Stimulated activated CD4-positive, alpha-beta T cell treated with anti-CD3 and anti-CD28 coated beads, TNF-alpha, amount 100 ng/mL, for 24 hours (primary cell): ENCODE results near the gene FAM78B.
A peak's percentile ranks its signal among the peaks of the same experiment; 100 is the strongest.

Experiments
- DNase-seq, 3 experiments: peaks; one replicate each; pipeline ENCODE4 v3.0.0-alpha.2; 2020; ENCODE audit warnings: low read depth in 3 of 3

The FAM78B gene

DNA sequence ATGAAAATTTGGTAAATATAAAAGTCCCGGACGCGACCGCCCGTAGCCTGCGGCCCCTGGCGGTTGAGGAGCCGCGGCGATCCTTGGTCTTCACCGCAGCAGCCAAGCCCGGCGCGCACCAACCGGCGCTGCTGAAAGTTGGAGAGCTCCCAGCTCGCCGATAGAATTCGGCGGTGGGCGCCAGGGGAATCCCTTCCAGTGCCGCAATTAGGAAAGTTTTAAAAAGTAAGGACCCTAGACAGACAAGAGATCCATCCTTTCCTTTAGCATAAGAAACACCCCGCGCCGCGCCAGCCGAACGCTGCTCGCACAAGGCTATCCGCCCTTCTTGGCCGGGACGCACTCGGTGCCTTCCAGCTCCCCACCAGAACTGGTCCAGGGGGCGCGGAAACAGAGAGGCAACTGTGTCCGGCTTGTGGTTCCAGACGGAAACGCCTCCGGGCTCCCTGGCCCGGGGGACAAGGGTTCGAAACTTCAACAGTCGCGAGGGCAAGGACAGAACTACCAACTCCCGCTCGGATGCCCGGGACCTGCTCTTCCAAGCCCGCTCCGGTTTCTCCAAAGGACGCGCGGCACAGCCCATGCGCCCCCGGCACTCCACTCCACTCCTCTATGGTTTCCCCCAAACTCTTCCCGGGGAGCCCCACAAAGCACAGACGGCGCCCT lies 1.7 kb downstream of the FAM78B start:
- no peak for DNase-seq

DNA sequence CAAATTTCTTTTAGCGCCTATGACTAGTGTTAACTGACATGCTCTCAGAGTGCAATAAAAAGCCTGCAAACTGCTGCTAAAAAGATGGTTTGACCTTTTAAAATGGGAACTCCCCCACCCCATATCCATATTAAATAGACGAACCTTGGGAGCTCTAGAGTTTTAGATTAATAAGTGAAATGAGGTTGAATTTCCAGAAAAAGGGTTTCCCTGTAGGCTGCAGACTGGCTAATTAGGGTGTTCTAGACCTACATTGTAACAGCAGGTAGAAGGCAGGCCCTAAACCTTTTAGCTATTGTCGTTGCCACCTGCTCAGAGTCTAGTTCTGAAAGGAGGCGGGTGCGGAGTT lies 2.2 kb downstream of the FAM78B start:
- DNase-seq: no peak

- DNase-seq: no peak
Observed at GRCh38 chr1:166159656-166160055, 7.1 kb downstream of the FAM78B start.

DNA sequence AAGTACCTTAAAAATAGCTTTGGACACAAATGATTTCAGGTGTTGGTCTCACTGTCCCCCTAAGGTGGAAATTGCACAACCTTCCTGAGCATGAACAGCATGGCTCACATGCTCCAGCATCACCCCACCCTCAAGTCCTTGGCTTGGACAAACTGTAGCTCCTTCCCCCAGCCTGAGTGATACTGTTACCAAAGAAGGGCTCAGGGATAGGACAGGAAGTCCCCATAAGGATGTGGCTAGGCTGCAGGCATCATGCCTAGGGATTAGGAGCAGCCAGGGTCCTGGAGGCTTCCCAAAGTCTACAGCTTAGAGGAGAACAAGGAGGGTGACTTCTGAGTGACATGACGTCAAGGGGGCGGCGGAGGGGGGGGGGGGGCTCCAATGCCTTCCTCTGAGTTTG lies 10.1 kb downstream of the FAM78B start:
- no peak for DNase-seq

GRCh38 chr1:166155108-166155507 lies 11.7 kb downstream of the FAM78B start:
- DNase-seq: no peak

- no peak for DNase-seq
Observed at GRCh38 chr1:166153525-166154314, 13.1 kb downstream of the FAM78B start.

DNA sequence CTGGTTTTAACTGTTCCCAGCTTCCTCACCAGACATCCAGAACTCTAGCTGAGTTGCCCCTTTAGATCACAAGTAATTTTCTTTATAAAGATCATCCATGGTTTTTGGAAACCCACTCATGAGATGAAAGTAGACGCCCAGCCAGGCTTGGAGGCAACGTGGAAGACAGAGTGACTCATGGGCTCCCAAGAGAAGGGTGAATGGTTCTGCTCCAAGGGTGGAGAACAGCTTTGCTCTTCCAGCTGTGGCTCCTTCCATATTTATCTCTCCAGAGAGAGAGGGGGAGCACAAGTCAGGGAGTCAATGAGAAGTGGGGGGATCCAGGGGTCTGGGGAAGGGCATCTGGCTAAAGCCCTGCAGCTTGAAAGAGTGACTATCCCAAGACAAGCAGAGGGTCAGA lies 13.8 kb downstream of the FAM78B start:
- no peak for DNase-seq

DNA sequence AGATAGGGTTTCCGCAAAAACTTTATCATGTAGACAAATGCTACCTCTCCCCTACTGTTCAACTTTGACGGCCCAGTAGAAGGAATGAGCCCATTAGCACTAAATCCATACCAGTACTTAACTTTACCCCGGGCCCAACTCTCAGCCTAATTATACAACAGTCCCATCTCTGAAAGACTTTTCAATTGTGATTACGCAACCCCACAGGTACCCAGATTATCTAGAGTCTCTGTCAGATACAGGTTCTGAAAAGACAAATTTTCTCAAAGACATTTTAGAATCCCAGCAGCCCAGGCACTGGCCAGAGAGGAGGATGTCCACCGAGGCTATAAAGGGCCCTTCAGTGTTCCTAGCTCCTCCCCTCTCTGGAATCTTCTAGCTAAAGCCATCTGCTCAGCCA lies 15.0 kb downstream of the FAM78B start:
- DNase-seq: no peak

- no peak for DNase-seq
Observed at GRCh38 chr1:166145499-166145898, 21.3 kb downstream of the FAM78B start.

DNA sequence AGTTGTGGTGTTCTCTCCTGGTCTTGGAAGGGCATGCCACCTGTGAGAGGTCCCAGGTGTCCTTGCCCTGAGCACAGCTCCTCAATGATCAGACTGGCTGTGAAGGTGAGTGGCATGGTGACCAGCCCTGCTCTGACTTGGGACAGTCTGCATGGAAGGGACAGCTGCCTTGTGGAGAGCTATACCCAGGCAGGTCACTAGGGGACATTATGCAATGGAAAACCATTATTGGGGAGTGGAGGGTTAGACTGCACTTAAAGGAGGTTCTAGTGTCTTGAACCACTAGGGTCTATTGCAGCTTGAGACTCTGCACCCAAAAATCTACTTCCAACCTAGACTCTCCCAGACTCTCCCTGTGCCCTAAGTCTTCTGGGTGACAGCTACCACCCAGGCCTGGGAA lies 24.8 kb downstream of the FAM78B start:
- no peak for DNase-seq

DNA sequence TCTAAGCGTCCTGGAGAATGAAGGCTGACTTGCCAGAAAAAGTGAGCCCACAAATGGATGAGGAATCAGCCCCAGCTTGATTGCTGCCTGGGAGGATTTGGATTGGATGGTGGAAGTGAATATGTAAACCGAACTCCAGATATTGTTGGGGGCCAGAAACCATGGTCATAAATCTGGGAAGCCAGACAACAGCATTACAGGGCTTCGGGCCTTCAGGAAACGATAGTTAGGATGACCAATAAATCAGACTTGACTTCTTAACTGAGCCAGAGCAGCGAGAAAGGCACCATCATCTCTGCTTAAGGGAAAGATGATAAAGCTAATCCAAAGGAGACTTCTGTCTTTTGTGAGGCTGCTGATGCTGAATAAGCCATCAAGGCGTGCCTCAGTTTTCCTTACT lies 26.6 kb downstream of the FAM78B start:
- no peak for DNase-seq

DNA sequence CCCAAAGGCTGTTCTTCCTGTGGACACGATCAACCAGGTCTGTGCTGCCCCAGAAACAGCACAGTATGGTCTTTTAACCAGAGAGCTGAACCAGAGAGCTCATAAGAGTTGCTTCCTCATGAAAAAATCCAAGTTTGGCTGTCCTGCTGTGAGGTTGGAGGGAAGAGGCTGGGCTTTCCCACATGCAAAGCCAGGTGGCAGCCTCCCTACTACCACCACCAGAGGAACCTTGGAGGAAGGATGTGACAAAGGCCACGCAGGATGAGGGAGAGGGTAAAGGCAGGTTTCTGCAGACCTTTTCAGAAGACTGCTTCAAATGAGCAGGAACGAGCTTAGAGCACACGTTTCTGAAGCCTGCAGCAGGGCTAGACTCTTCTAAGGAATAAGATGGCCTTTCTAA lies 27.1 kb downstream of the FAM78B start:
- DNase-seq: no peak

DNA sequence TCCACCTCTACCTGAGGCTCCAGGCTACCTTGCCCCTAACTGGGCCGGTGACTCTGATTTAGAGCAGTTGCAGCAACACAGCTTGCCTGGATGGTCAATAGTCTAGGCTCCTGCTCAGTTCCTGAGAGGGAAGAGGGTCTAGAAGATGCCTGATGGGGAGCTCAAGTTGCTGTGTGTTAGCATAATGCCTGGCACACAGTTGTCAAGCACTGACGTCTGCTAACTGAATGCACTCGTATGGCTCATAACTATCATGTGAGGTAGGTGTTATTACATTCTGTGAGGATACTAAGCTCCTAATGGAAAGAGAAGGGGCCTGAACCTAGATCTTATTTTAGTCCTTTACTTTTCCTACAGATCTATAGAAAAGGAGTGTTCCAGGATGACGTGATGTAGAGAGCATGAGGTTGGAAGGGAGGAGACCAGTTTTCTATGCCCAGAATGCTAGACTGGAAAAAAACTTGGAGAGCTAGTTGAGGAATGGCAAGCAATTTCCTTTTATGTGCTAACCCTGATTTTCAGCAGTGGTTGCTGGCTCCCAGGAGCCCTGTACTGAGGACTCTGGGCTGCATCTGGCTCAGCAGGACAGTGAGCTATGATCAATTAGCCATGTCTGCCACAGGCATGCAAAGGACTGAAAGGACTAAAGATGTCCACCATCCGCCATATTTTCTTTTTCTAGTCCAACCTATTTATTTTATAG lies 30.0 kb downstream of the FAM78B start:
- no peak for DNase-seq

- no peak for DNase-seq
Observed at GRCh38 chr1:166136222-166136621, 30.6 kb downstream of the FAM78B start.

- no peak for DNase-seq
Observed at GRCh38 chr1:166133857-166134256, 32.9 kb downstream of the FAM78B start.

DNA sequence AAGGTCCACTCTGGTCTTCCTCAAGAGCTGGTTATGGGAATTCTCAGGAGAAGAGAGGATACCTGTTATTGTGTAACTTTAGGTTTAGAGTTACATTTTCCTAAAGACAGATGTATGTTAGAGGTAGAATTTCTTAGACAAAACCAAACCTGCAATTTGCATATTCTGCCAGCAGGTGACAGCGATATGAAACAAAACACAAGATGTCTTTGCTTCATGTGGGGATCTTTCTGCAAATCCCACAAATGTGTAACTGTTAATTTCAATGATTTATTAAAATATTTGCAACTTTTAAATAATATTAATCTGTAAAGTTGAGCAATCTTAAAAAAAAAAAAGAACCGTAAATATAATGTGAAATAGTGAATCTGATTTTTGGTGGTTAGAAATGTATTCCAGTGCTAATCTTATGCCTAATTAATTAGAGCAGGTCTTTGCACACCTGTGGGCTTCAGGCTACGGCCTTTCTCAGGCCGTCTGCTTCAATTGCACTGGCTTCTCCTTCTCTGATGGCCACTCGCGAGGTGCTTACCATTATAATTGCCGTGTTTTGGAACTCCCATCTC lies 33.4 kb downstream of the FAM78B start:
- peak in 1 of 3 experiments; percentile 1 for DNase-seq

- DNase-seq: no peak
Observed at GRCh38 chr1:166132496-166132895, 34.3 kb downstream of the FAM78B start.

DNA sequence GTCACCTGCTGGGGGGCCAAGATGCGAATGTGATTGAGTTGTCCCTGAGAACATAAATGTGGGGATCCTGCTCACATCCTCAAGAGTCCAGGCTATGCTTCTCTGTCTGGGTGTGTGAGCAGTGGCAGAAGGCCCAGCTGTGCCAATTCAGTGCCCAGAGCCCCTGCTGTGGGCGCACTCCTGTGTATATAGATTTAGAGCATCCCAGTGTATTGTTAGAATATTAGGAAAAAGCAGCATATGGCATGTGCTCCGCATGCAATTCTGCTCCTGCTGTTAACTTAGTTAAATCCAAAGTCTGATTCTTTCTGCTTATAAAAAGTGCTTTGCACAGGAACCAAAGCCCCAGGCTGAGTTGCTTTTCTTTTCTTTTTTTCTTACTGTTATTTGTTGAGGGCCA lies 37.8 kb downstream of the FAM78B start:
- DNase-seq: no peak

GRCh38 chr1:166128195-166128594 lies 38.6 kb downstream of the FAM78B start:
- no peak for DNase-seq

- DNase-seq: no peak
Observed at GRCh38 chr1:166127003-166127402, 39.8 kb downstream of the FAM78B start.

DNA sequence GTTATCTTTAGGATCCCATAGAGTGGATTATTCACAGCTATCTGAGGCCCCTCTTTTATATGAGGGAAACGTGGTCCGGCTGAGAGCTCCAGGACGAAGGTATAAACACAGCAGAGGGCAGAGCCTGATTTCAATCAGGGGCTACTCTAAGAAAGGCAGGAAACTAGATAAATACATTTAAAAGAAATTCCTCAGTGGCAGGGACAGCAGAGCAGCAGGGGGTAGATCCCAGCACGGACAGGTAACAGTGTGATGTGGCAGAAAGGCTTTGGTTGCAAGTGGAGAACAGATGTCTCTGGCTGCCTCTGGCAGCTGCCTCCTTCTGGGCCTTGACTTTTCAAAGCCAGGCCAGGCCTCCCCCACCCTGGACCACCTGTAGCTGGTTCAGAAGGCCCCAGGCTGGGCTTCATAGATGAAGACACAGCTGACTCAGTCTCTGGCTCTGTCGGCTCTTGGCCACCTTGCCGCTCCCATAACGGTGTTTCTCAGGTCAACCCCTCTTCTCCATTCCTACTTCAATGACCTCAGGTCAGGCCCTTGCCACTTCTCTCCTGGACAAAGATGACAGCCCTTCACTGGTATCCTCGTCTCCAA lies 43.8 kb downstream of the FAM78B start:
- no peak for DNase-seq

- DNase-seq: no peak
Observed at GRCh38 chr1:166121010-166121409, 45.8 kb downstream of the FAM78B start.
